ENCODE results near the gene THUMPD2. TPM values are rescaled to one million over a fixed set of nuclear protein-coding genes. Genes with fewer than 3 reads are reported as not detected.

Gene THUMPD2
- polyA plus RNA-seq, 1 donor (not counting 4 experiments of a cell fraction or from before 2014, with no cell fraction given), result 18.2 TPM

GRCh38 chr2:39772812-39773152 is 6.3 kb downstream of the THUMPD2 start:
- Histone ChIP-seq H4K20me1 (ENCODE audit: control insufficient read depth, extremely low read depth, insufficient read depth, low read length) (no peaks in the 10 kb centered on the region), H3K79me2 (ENCODE audit: control insufficient read depth, insufficient read depth, low read length) (peaks cover 70% of the 10 kb centered on the region), H2AFZ (ENCODE audit: control insufficient read depth, low read length) (no peak overlapping the region), H3K27me3 (ENCODE audit: control insufficient read depth, extremely low read depth, insufficient read depth, low read length) (no peaks in the 10 kb centered on the region), H3K4me2 (ENCODE audit: control insufficient read depth, extremely low read depth, insufficient read depth, low read depth, low read length) (peak overlapping the region; percentile 60), H3K9ac (ENCODE audit: control insufficient read depth, extremely low read depth, insufficient read depth, low read length) (no peak overlapping the region), H3K27ac (ENCODE audit: control insufficient read depth, insufficient read depth, low read length) (peak overlapping the region; percentile 78), H3K36me3 (ENCODE audit: control insufficient read depth in 2 of 2, extremely low read depth in 1 of 2, insufficient read depth in 2 of 2, low read length in 2 of 2) (peaks cover 5 to 7% of the 10 kb centered on the region in 2 experiments), H3K9me1 (ENCODE audit: control insufficient read depth, extremely low read depth, insufficient read depth, low read length) (no peaks in the 10 kb centered on the region), H3K4me1 (ENCODE audit: control insufficient read depth, extremely low read depth, insufficient read depth, low read length) (peaks cover 26% of the 10 kb centered on the region), H3K9me3 (ENCODE audit: control insufficient read depth, low read depth, low read length) (no peaks in the 10 kb centered on the region), H3K4me3 (ENCODE audit: control insufficient read depth in 2 of 3, extremely low read depth in 1 of 3, insufficient read depth in 2 of 3, low read depth in 1 of 3, low read length in 3 of 3) (peak overlapping the region in 2 of 3 experiments; percentile 36 to 45)
- TF ChIP-seq EZH2 (IDR thresholded peaks at IDR 0.05; ENCODE audit: low read length) (no peak), CTCF (optimal IDR thresholded peaks at IDR 0.05 in 1 of 3, IDR thresholded peaks at IDR 0.05 in 1 of 3, conservative IDR thresholded peaks at IDR 0.05 in 1 of 3; ENCODE audit: extremely low read depth in 1 of 3, insufficient read depth in 2 of 3, low read length in 3 of 3) (no peak)
- DNase-seq (ENCODE audit: low read depth, low spot score), result no peak
- FAIRE-seq, result no peak
- dilution Hi-C loops (cut with MboI; ENCODE audit: extremely low pct_ligation_motif_present, low sequenced_read_pairs), result no loop called here

- peak overlapping the region; percentile 78 for H3K27ac ChIP-seq (ENCODE audit: control insufficient read depth, insufficient read depth, low read length)
- H3K4me3 ChIP-seq (ENCODE audit: control insufficient read depth in 2 of 3, extremely low read depth in 1 of 3, insufficient read depth in 2 of 3, low read depth in 1 of 3, low read length in 3 of 3), result peak overlapping the region in 2 of 3 experiments; percentile 36 to 45
- DNase-seq (ENCODE audit: low read depth, low spot score), result no peak
These were observed 6.8 kb downstream of the THUMPD2 start for GRCh38 chr2:39772086-39772811.

More at GRCh38 chr2:39772086-39772811, 6.8 kb downstream of the THUMPD2 start:
- H3K79me2 ChIP-seq (ENCODE audit: control insufficient read depth, insufficient read depth, low read length), result peaks cover 65% of the 10 kb centered on the region
- no peaks in the 10 kb centered on the region for H3K9me3 ChIP-seq (ENCODE audit: control insufficient read depth, low read depth, low read length)
- H3K27me3 ChIP-seq (ENCODE audit: control insufficient read depth, extremely low read depth, insufficient read depth, low read length), result no peaks in the 10 kb centered on the region
- peak overlapping the region; percentile 60 for H3K4me2 ChIP-seq (ENCODE audit: control insufficient read depth, extremely low read depth, insufficient read depth, low read depth, low read length)
- TF ChIP-seq EZH2 (IDR thresholded peaks at IDR 0.05; ENCODE audit: low read length) (no peak), CTCF (optimal IDR thresholded peaks at IDR 0.05 in 1 of 3, IDR thresholded peaks at IDR 0.05 in 1 of 3, conservative IDR thresholded peaks at IDR 0.05 in 1 of 3; ENCODE audit: extremely low read depth in 1 of 3, insufficient read depth in 2 of 3, low read length in 3 of 3) (no peak)
- dilution Hi-C loops (cut with MboI; ENCODE audit: extremely low pct_ligation_motif_present, low sequenced_read_pairs), result no loop called here
- no peaks in the 10 kb centered on the region for H3K9me1 ChIP-seq (ENCODE audit: control insufficient read depth, extremely low read depth, insufficient read depth, low read length)
- H4K20me1 ChIP-seq (ENCODE audit: control insufficient read depth, extremely low read depth, insufficient read depth, low read length), result no peaks in the 10 kb centered on the region
- FAIRE-seq, result peak; percentile 99
- peaks cover 5 to 7% of the 10 kb centered on the region in 2 experiments for H3K36me3 ChIP-seq (ENCODE audit: control insufficient read depth in 2 of 2, extremely low read depth in 1 of 2, insufficient read depth in 2 of 2, low read length in 2 of 2)
- H2AFZ ChIP-seq (ENCODE audit: control insufficient read depth, low read length), result no peak overlapping the region
- H3K9ac ChIP-seq (ENCODE audit: control insufficient read depth, extremely low read depth, insufficient read depth, low read length), result no peak overlapping the region
- peaks cover 26% of the 10 kb centered on the region for H3K4me1 ChIP-seq (ENCODE audit: control insufficient read depth, extremely low read depth, insufficient read depth, low read length)

Data from keratinocyte (primary cell).